WTC11 (cell line): ENCODE measurements around the gene CALML3.

Experiments
- ATF2 ChIP-seq: sonication (generic); formaldehyde crosslinking; IDR thresholded peaks from 2 replicates; pipeline ENCODE4 v1.8.1; 2022; ENCODE audit warnings: low read depth, missing genetic modification reagents, borderline replicate concordance
- CTCF ChIP-seq: fragments of 200-600 bp; IDR thresholded peaks from 2 replicates; pipeline ENCODE4 v1.8.0; 2022; ENCODE audit warnings: antibody characterized with exemption
- E2F1 ChIP-seq: sonication (generic); formaldehyde crosslinking; IDR thresholded peaks from 2 replicates; pipeline ENCODE4 v1.8.0; 2022; ENCODE audit warnings: mild to moderate bottlenecking, missing genetic modification reagents
- HMGA2 ChIP-seq: fragments of 250-450 bp; sonication (Bioruptor Pico); IDR thresholded peaks from 2 replicates; pipeline ENCODE4 v1.4.0; 2021; ENCODE audit warnings: mild to moderate bottlenecking, moderate library complexity
- IRF1 ChIP-seq: sonication (generic); formaldehyde crosslinking; IDR thresholded peaks from 2 replicates; pipeline ENCODE4 v1.8.0; 2023; ENCODE audit warnings: missing genetic modification reagents
- JUN ChIP-seq: sonication (generic); formaldehyde crosslinking; IDR thresholded peaks from 2 replicates; pipeline ENCODE4 v1.8.0; 2023; ENCODE audit warnings: mild to moderate bottlenecking, missing genetic modification reagents
- MAX ChIP-seq: sonication (generic); formaldehyde crosslinking; IDR thresholded peaks from 2 replicates; pipeline ENCODE4 v1.8.0; 2022; ENCODE audit warnings: mild to moderate bottlenecking, missing genetic modification reagents
- NFYB ChIP-seq: sonication (generic); formaldehyde crosslinking; conservative IDR thresholded peaks from 2 replicates; pipeline ENCODE4 v1.8.0; 2022; ENCODE audit warnings: low read depth, missing genetic modification reagents
- SP1 ChIP-seq: sonication (generic); formaldehyde crosslinking; conservative IDR thresholded peaks from 2 replicates; pipeline ENCODE4 v1.8.1; 2022; ENCODE audit warnings: missing genetic modification reagents
- USF2 ChIP-seq: sonication (generic); formaldehyde crosslinking; IDR thresholded peaks from 2 replicates; pipeline ENCODE4 v1.8.1; 2023; ENCODE audit warnings: mild to moderate bottlenecking, missing genetic modification reagents, moderate library complexity
- ZBTB43 ChIP-seq: sonication (generic); formaldehyde crosslinking; IDR thresholded peaks from 2 replicates; pipeline ENCODE4 v1.8.1; 2023; ENCODE audit warnings: mild to moderate bottlenecking, missing genetic modification reagents
- ZNF219 ChIP-seq: sonication (generic); formaldehyde crosslinking; IDR thresholded peaks from 2 replicates; pipeline ENCODE4 v1.8.0; 2023; ENCODE audit warnings: missing genetic modification reagents, mild to moderate bottlenecking, borderline replicate concordance

- TF ChIP-seq CTCF (no peak), NFYB (no peak), MAX (CRISPR knock-in tag) (no peak), HMGA2 (CRISPR knock-in tag) (no peak), JUN (no peak), USF2 (CRISPR knock-in tag) (no peak), SP1 (CRISPR knock-in tag) (no peak), IRF1 (CRISPR knock-in tag) (no peak), ZNF219 (CRISPR knock-in tag) (no peak), ATF2 (no peak), ZBTB43 (CRISPR knock-in tag) (no peak), E2F1 (CRISPR knock-in tag) (no peak)
Observed at GRCh38 chr10:5491477-5491876, 33.3 kb upstream of the CALML3 start.
